IMR-90 (cell line): ENCODE measurements around the gene SNRNP25. TPM values are rescaled to one million over a fixed set of nuclear protein-coding genes. Genes with fewer than 3 reads are reported as not detected.
"Not testable (repeated sequence)": the region's sequence is repeated elsewhere in the genome, so short reads cannot be mapped to it uniquely, and the experiment has no call there.

Experiments
- ATAC-seq: fragments of 200-7000 bp; cut with Tn5 transposase; 2 replicates; pipeline ENCODE4 v1.9.1; 2020; ENCODE audit warnings: low read depth, mild to moderate bottlenecking, moderate library complexity
- BruUV-seq: library from RNA; stranded (reverse); fragments of 400-500 nt; replicated peaks from 2 replicates; lab custom pipeline; 2021; lab: Mats Ljungman, UMichigan
- CTCF ChIA-PET: fragments of 300-600 bp; formaldehyde crosslinking; extraction: SDS; loops from one replicate; lab custom pipeline; 2021; ENCODE audit warnings: antibody characterized with exemption; lab: Yijun Ruan, JAX
- POLR2A ChIA-PET: fragments of 300-600 bp; sonication (Branson Sonifier 250); formaldehyde crosslinking; loops from one replicate; lab custom pipeline; 2022; ENCODE audit warnings: antibody characterized with exemption; ENCODE audit not compliant: unreplicated experiment; lab: Charles Lee
- DNase-seq: peaks from one replicate; pipeline ENCODE4 v3.0.0; 2013
- H2AFZ ChIP-seq: replicated peaks from 2 replicates; pipeline ENCODE3; 2013; ENCODE audit warnings: low read length, mild to moderate bottlenecking; ENCODE audit not compliant: poor library complexity
- H2AK5ac ChIP-seq: 2 replicates; pipeline ENCODE4 v1.6.1; 2013; ENCODE audit warnings: low read depth, low read length, inconsistent platforms
- H2AK9ac ChIP-seq: replicated peaks from 2 replicates; pipeline ENCODE3; 2013; ENCODE audit warnings: mild to moderate bottlenecking, low read depth, low read length, moderate library complexity; ENCODE audit not compliant: poor library complexity
- H2BK120ac ChIP-seq: 2 replicates; pipeline ENCODE4 v1.6.1; 2013; ENCODE audit warnings: low read depth, low read length, inconsistent platforms
- H2BK15ac ChIP-seq: 3 replicates; pipeline ENCODE4 v1.6.1; 2013; ENCODE audit warnings: low read depth, low read length, inconsistent platforms
- H2BK20ac ChIP-seq: 2 replicates; pipeline ENCODE4 v1.6.1; 2013; ENCODE audit warnings: low read depth, mild to moderate bottlenecking, inconsistent platforms, low read length, moderate library complexity
- H2BK5ac ChIP-seq: 2 replicates; pipeline ENCODE4 v1.6.1; 2013; ENCODE audit warnings: mild to moderate bottlenecking, low read depth, low read length, inconsistent platforms; ENCODE audit not compliant: poor library complexity, severe bottlenecking
- H3K14ac ChIP-seq: replicated peaks from 2 replicates; pipeline ENCODE4 v1.6.1; 2013; ENCODE audit warnings: low read depth, low read length, inconsistent platforms
- H3K18ac ChIP-seq: 2 replicates; pipeline ENCODE4 v1.6.1; 2013; ENCODE audit warnings: low read depth, low read length, control low read depth
- H3K23ac ChIP-seq: 2 replicates; pipeline ENCODE4 v1.6.1; 2013; ENCODE audit warnings: low read depth, low read length, inconsistent platforms
- H3K27ac ChIP-seq: 2 replicates; pipeline ENCODE4 v1.5.1; 2013; ENCODE audit warnings: mild to moderate bottlenecking, control low read depth, low read length; ENCODE audit not compliant: insufficient read depth
- H3K27me3 ChIP-seq: 2 replicates; pipeline ENCODE4 v1.6.1; 2013; ENCODE audit warnings: low read length; ENCODE audit not compliant: control insufficient read depth, insufficient read depth
- H3K36me3 ChIP-seq: 2 replicates; pipeline ENCODE4 v1.6.1; 2013; ENCODE audit warnings: low read length, mixed read lengths; ENCODE audit not compliant: control insufficient read depth, insufficient read depth
- H3K4ac ChIP-seq: 2 replicates; pipeline ENCODE4 v1.6.1; 2013; ENCODE audit warnings: low read depth, low read length, inconsistent platforms
- H3K4me1 ChIP-seq: 2 replicates; pipeline ENCODE4 v1.6.1; 2013; ENCODE audit warnings: low read length, mixed read lengths; ENCODE audit not compliant: control insufficient read depth, insufficient read depth
- H3K4me2 ChIP-seq: 2 replicates; pipeline ENCODE4 v1.6.1; 2013; ENCODE audit warnings: low read depth, mild to moderate bottlenecking, control low read depth, low read length, moderate library complexity
- H3K4me3 ChIP-seq: 2 replicates; pipeline ENCODE4 v1.5.1; 2013; ENCODE audit warnings: low read depth, mild to moderate bottlenecking, control low read depth, low read length, moderate library complexity; ENCODE audit not compliant: insufficient read depth
- H3K56ac ChIP-seq: 2 replicates; pipeline ENCODE4 v1.6.1; 2013; ENCODE audit warnings: low read length, inconsistent platforms; ENCODE audit not compliant: insufficient read depth; ENCODE audit errors: extremely low read depth
- H3K79me1 ChIP-seq, 2 experiments: 2 replicates each; pipeline ENCODE4 v1.6.1; 2013; ENCODE audit warnings: low read length in 2 of 2, inconsistent platforms in 1 of 2, low read depth in 1 of 2
- H3K9ac ChIP-seq: 2 replicates; pipeline ENCODE4 v1.6.1; 2013; ENCODE audit warnings: low read depth, low read length, control low read depth
- H3K9me1 ChIP-seq: 2 replicates; pipeline ENCODE4 v1.6.1; 2013; ENCODE audit warnings: low read length, inconsistent platforms; ENCODE audit not compliant: insufficient read depth
- H3K9me3 ChIP-seq: 2 replicates; pipeline ENCODE4 v1.6.1; 2013; ENCODE audit warnings: low read length; ENCODE audit not compliant: control insufficient read depth, insufficient read depth
- H4K20me1 ChIP-seq: 2 replicates; pipeline ENCODE4 v1.6.1; 2013; ENCODE audit warnings: low read length, inconsistent platforms; ENCODE audit not compliant: insufficient read depth
- H4K5ac ChIP-seq: 2 replicates; pipeline ENCODE4 v1.6.1; 2013; ENCODE audit warnings: mild to moderate bottlenecking, low read depth, low read length, control low read depth
- H4K8ac ChIP-seq, 2 experiments: 2 replicates each; pipeline ENCODE4 v1.6.1; 2013; ENCODE audit warnings: low read depth in 2 of 2, low read length in 2 of 2, control low read depth in 1 of 2, inconsistent platforms in 1 of 2
- H4K91ac ChIP-seq: 2 replicates; pipeline ENCODE4 v1.6.1; 2013; ENCODE audit warnings: low read depth, low read length, inconsistent platforms; ENCODE audit not compliant: insufficient read depth
- WGBS, 2 experiments: methylation state at CpG; one replicate each; pipeline versions ENCODE4 v1.1.5 to v1.1.7; 2013; ENCODE audit warnings: missing lambda C conversion rate in 2 of 2; ENCODE audit not compliant: insufficient read length in 1 of 2; ENCODE audit errors: extremely low coverage in 2 of 2; 5-methylcytosine and 5-hydroxymethylcytosine counted together
- dilution Hi-C: fragments of 300-500 bp; cut with HindIII; formaldehyde crosslinking; loops from one replicate; pipeline ENCODE4 v1.14.3; 2018; ENCODE audit warnings: low sequenced_read_pairs; ENCODE audit not compliant: unreplicated experiment
- in situ Hi-C: fragments of 300-500 bp; cut with MboI; formaldehyde crosslinking; loops from 3 replicates; pipeline ENCODE4 v1.14.3; 2019; ENCODE audit warnings: low sequenced_read_pairs, inconsistent platforms, mixed read lengths
- intact Hi-C: fragments of 100-400 bp; cut with micrococcal nuclease; formaldehyde crosslinking; loops from 2 replicates; pipeline ENCODE4 v1.10.0; 2022
- polyA plus RNA-seq, 3 experiments: library from polyadenylated mRNA; depleted of rRNA; stranded (reverse); fragments of >200 nt; gene quantifications; 2 replicates each; pipeline ENCODE4 v1.2.3, GENCODE V29; 2012; ENCODE audit warnings: low replicate concordance in 1 of 3
- total RNA-seq: library from RNA; depleted of rRNA; stranded (reverse); fragments of >200 nt; gene quantifications from 2 replicates; pipeline ENCODE4 v1.2.3, GENCODE V29; 2012

The SNRNP25 gene
- total and polyA plus RNA-seq, 2 of the 4 experiments (the other 2 are of a cell fraction): 67.2 to 88.0 TPM

DNA sequence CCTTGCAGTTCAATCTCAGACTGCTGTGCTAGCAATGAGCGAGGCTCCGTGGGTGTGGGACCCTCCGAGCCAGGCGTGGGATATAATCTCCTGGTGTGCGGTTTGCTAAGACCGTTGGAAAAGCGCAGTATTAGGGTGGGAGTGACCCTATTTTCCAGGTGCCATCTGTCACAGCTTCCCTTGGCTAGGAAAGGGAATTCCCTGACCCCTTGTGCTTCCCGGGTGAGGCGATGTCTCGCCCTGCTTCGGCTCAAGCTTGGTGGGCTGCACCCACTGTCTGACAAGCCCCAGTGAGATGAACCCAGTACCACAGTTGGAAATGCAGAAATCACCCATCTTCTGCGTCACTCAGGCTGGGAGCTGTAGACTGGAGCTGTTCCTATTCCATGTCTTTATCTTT, 32.7 kb upstream of the SNRNP25 start:
- ATAC-seq, H2BK15ac ChIP-seq, H3K4ac ChIP-seq, H2AFZ ChIP-seq, H3K9me3 ChIP-seq, H4K20me1 ChIP-seq, H3K9me1 ChIP-seq, H3K56ac ChIP-seq, H4K91ac ChIP-seq, H3K36me3 ChIP-seq, DNase-seq, H3K4me2 ChIP-seq, H3K9ac ChIP-seq, H3K23ac ChIP-seq, H2AK9ac ChIP-seq, H3K14ac ChIP-seq, H2BK20ac ChIP-seq, dilution Hi-C loops, H3K79me1 ChIP-seq, H3K27me3 ChIP-seq, H2AK5ac ChIP-seq, BruUV-seq, H3K4me1 ChIP-seq, in situ Hi-C loops, CTCF ChIA-PET, H4K8ac ChIP-seq, H3K18ac ChIP-seq, H2BK120ac ChIP-seq, intact Hi-C loops, H4K5ac ChIP-seq, H3K27ac ChIP-seq, H2BK5ac ChIP-seq, POLR2A ChIA-PET, H3K4me3 ChIP-seq: not testable (repeated sequence)
- 90% methylated on average over 2 of the region's 12 CpGs; no CpG with 5 or more reads in 1 of the 2 experiments for WGBS, 2 experiments

- H4K8ac ChIP-seq, intact Hi-C loops, H3K9me1 ChIP-seq, H3K9me3 ChIP-seq, H3K27me3 ChIP-seq, H3K36me3 ChIP-seq, H3K4me2 ChIP-seq, H4K5ac ChIP-seq, H2AFZ ChIP-seq, H3K18ac ChIP-seq, H2BK120ac ChIP-seq, H3K4me1 ChIP-seq, H3K27ac ChIP-seq, H2AK5ac ChIP-seq, dilution Hi-C loops, H3K9ac ChIP-seq, H4K20me1 ChIP-seq, H2BK15ac ChIP-seq, H2AK9ac ChIP-seq, ATAC-seq, H3K4me3 ChIP-seq, H3K23ac ChIP-seq, H4K91ac ChIP-seq, H3K4ac ChIP-seq, H2BK20ac ChIP-seq, H3K79me1 ChIP-seq, H3K56ac ChIP-seq, POLR2A ChIA-PET, CTCF ChIA-PET, in situ Hi-C loops, H3K14ac ChIP-seq, BruUV-seq, H2BK5ac ChIP-seq, DNase-seq: not testable (repeated sequence)
- no CpG with 5 or more reads among the region's 22 CpGs for WGBS, 2 experiments
These were observed 29.5 kb upstream of the SNRNP25 start for GRCh38 chr16:24151-24550.
